Measurements from ENCODE around the gene ZMAT2.
"Not testable (repeated sequence)": the region's sequence is repeated elsewhere in the genome, so short reads cannot be mapped to it uniquely, and the experiment has no call there.

GRCh38 chr5:140660371-140660770 lies 39.9 kb upstream of the ZMAT2 start:
- not testable (repeated sequence) for TF ChIP-seq CTCF, POLR2A, POLR2AphosphoS5, EP300 (IDR thresholded peaks at IDR 0.05)

Measured in sigmoid colon (tissue), 4 donors.